ENCODE data around the gene ZKSCAN2. TPM values are rescaled to one million over a fixed set of nuclear protein-coding genes. Genes with fewer than 3 reads are reported as not detected.

ZKSCAN2 gene
- total RNA-seq, 1 experiment from 2014 or later: 5.8 TPM

Other genes with a start within 250 kb of the ZKSCAN2 start
- 12.7 and 15.3 TPM in 2 replicates for gene ARHGAP17, start 242.5 kb downstream of the ZKSCAN2 start, total RNA-seq (2014; rRNA removed; shearing (Covaris generic))
- gene LCMT1, start 146.1 kb downstream of the ZKSCAN2 start, total RNA-seq (2014; rRNA removed; shearing (Covaris generic)): 18.0 and 22.0 TPM in 2 replicates
- gene AQP8, start 40.9 kb downstream of the ZKSCAN2 start, total RNA-seq (2014; rRNA removed; shearing (Covaris generic)): not detected in 2 replicates

All from SK-MEL-5 (cell line).